Measurements from ENCODE around the gene PRR22.

DNA sequence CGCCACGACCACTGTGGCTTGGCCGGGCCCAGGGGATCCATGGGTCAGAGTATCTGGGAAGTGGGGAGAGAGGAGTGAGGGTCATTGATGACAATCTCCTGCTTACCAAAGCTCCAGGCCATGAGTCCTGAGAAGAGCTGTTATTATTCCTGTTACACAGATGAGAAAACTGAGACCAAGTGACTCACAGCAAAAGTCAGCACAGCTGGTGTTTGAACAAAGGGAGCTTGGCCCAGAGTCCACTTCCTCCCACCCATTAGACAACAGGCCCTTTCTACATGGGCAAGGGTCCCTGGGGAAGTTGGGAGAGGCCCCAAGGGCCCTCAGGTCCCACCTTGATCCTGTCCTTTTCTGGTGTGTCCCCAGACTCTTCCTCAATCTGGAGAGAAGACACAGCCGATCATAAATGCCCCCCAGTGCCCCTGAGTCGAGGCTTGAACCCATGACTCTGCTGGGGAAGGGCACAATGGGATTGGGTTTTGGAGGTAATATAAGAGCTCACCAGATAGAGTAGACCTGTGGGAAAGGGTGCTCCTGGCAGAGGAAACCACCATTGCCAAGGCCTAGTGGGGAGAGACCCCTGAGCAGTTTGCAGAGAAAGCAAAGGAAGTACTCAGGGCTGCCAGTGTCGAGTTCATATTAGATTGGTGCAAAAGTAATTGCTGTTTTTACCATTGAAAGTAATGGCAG, 48.1 kb upstream of the PRR22 start:
- no peak for TF ChIP-seq POLR2AphosphoS5 (IDR thresholded peaks at IDR 0.05; ENCODE audit: low read depth)
- TF ChIP-seq, protein P1, sequence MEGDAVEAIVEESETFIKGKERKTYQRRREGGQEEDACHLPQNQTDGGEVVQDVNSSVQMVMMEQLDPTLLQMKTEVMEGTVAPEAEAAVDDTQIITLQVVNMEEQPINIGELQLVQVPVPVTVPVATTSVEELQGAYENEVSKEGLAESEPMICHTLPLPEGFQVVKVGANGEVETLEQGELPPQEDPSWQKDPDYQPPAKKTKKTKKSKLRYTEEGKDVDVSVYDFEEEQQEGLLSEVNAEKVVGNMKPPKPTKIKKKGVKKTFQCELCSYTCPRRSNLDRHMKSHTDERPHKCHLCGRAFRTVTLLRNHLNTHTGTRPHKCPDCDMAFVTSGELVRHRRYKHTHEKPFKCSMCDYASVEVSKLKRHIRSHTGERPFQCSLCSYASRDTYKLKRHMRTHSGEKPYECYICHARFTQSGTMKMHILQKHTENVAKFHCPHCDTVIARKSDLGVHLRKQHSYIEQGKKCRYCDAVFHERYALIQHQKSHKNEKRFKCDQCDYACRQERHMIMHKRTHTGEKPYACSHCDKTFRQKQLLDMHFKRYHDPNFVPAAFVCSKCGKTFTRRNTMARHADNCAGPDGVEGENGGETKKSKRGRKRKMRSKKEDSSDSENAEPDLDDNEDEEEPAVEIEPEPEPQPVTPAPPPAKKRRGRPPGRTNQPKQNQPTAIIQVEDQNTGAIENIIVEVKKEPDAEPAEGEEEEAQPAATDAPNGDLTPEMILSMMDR (IDR thresholded peaks at IDR 0.05; ENCODE audit: insufficient read depth, low read length): no peak

All from HL-60 (cell line).